Upper lobe of right lung (tissue), 1 donor: ENCODE measurements around the gene TRAF1. TPM values are rescaled to one million over a fixed set of nuclear protein-coding genes. Genes with fewer than 3 reads are reported as not detected.

Experiments
- ATAC-seq: fragments of 200-7000 bp; cut with Tn5 transposase; one replicate; pipeline ENCODE4 v1.9.1; 2020; ENCODE audit warnings: mild to moderate bottlenecking, moderate library complexity
- DNase-seq: peaks from one replicate; pipeline ENCODE4 v3.0.0-alpha.2; 2020
- H3K27ac ChIP-seq: fragments of 200-600 bp; one replicate; pipeline ENCODE4 v1.8.0; 2022
- H3K27me3 ChIP-seq: fragments of 200-600 bp; one replicate; pipeline ENCODE4 v1.8.0; 2022; ENCODE audit warnings: mild to moderate bottlenecking
- H3K36me3 ChIP-seq: fragments of 200-600 bp; one replicate; pipeline ENCODE4 v1.8.0; 2022
- H3K4me1 ChIP-seq: fragments of 200-600 bp; one replicate; pipeline ENCODE4 v1.8.0; 2022
- H3K4me3 ChIP-seq: fragments of 200-600 bp; one replicate; pipeline ENCODE4 v1.8.0; 2022; ENCODE audit warnings: mild to moderate bottlenecking
- H3K9me3 ChIP-seq: fragments of 200-600 bp; one replicate; pipeline ENCODE4 v1.8.0; 2022
- intact Hi-C: fragments of 100-400 bp; cut with DNase I; formaldehyde crosslinking; loops from one replicate; pipeline ENCODE4 v1.11.0; 2022
- total RNA-seq: library from RNA; stranded (reverse); fragmentation: NEBNext Ultra II Directional; extraction: Animal tissue kit (Norgen Biotek cat#: 25700); gene quantifications from one replicate; pipeline ENCODE4 v1.2.1, GENCODE V29; 2021
- TF ChIP-seq, protein P1 (sequence below): fragments of 200-600 bp; IDR thresholded peaks from one replicate; pipeline ENCODE4 v1.8.0; 2022; ENCODE audit warnings: antibody characterized with exemption
- donor health status: DM: no; HTN: yes; CAD: no; lungs with severe emphysema.

The TRAF1 gene
- total RNA-seq, 1 donor from 2014 or later = 6.0 TPM

DNA sequence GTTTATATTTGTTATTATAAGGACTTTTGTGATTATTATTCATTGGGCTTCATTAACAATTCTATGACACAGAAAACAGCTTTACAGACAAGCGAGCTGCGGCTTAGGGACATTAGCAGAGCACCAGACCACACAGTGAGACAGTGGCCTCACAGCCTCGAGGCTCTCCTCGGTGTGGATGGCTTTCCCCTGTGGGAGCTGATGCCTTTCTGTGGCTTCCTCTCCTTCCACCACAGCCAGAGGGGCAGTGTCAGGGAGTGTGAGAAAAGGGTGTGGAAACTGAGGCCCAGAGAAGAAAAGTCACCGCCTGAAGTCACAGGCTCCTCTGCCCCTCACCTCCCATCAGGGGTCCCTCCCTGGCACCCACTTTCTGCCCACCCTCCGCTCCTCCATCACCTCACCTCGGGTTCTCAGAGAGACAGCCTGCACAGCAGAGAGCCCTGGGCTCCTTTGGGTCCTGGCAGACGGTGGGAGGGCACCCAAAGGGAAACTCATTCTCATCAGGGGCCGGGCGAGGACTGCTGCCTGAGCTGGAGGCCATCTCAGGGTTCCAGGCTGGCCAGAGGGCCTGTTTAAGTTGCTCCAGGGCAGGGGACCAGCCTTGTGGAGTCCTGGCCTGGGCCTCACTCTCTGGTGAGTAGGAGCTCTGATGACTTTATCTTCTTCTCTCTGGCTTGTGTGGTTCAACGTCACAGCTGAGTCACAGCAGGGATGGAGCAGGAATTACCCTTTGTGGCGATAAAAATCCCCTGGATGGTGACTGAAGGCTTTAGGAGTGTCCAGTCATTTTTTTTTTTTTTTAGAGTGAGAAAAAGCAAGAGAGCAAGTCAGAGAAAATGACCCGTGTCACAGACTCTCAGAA is 830 bp downstream of the TRAF1 start:
- Histone ChIP-seq H3K36me3 (no peaks in the 10 kb centered on the region), H3K27ac (peak overlapping the region; percentile 65), H3K4me3 (peak overlapping the region; percentile 23), H3K9me3 (no peaks in the 10 kb centered on the region), H3K4me1 (peaks cover 24% of the 10 kb centered on the region), H3K27me3 (no peaks in the 10 kb centered on the region)
- DNase-seq (no peak), ATAC-seq (no peak)
- TF ChIP-seq, protein P1, sequence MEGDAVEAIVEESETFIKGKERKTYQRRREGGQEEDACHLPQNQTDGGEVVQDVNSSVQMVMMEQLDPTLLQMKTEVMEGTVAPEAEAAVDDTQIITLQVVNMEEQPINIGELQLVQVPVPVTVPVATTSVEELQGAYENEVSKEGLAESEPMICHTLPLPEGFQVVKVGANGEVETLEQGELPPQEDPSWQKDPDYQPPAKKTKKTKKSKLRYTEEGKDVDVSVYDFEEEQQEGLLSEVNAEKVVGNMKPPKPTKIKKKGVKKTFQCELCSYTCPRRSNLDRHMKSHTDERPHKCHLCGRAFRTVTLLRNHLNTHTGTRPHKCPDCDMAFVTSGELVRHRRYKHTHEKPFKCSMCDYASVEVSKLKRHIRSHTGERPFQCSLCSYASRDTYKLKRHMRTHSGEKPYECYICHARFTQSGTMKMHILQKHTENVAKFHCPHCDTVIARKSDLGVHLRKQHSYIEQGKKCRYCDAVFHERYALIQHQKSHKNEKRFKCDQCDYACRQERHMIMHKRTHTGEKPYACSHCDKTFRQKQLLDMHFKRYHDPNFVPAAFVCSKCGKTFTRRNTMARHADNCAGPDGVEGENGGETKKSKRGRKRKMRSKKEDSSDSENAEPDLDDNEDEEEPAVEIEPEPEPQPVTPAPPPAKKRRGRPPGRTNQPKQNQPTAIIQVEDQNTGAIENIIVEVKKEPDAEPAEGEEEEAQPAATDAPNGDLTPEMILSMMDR = no peak
- intact Hi-C loops = no loop called here

DNA sequence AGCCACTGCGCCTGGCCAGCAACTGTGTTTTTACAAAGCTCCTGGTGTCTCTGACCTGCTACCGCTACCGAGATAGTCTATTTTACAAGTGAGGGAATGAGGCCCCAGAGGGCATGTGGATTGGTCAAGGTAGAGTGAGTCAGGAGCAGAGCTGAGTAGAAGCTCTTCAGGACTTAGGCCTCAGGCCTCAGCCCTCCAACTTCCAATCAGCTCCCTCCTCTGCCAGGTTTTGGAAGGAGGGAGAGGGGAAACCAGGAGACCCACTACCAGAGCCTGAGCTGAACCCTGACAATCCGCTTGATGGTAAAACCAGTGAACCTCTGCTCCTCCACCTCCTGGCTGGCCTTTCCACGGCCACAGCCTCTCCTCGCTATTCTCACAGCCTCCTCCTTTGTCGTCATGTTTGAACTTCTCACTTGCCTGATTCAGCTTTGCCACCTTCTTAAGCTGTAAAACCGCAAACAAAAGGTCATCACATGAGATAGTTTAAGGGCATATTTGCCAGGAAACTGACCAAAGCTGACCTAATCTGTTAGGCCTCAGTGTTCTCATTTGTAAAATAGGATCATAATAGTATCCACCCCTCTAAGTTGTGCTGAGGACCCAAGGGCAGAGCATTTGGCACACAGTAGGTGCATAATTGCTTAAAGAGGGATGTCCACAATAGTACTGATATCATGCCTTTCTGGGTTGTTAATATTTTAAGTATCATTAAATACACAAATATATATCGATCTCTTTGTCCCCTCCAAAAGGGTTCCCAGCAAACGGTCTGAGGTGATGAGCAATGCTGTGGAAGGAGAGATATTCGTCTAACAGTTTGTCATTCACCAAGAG is 1.7 kb downstream of the TRAF1 start:
- intact Hi-C loops = no loop called here
- peak overlapping the region; percentile 65 for H3K27ac ChIP-seq
- H3K36me3 ChIP-seq = no peaks in the 10 kb centered on the region
- H3K4me3 ChIP-seq = peak overlapping the region; percentile 23
- H3K4me1 ChIP-seq = peaks cover 22% of the 10 kb centered on the region
- TF ChIP-seq, protein P1 = no peak
- no peaks in the 10 kb centered on the region for H3K9me3 ChIP-seq
- DNase-seq = no peak
- no peaks in the 10 kb centered on the region for H3K27me3 ChIP-seq
- no peak for ATAC-seq

DNA sequence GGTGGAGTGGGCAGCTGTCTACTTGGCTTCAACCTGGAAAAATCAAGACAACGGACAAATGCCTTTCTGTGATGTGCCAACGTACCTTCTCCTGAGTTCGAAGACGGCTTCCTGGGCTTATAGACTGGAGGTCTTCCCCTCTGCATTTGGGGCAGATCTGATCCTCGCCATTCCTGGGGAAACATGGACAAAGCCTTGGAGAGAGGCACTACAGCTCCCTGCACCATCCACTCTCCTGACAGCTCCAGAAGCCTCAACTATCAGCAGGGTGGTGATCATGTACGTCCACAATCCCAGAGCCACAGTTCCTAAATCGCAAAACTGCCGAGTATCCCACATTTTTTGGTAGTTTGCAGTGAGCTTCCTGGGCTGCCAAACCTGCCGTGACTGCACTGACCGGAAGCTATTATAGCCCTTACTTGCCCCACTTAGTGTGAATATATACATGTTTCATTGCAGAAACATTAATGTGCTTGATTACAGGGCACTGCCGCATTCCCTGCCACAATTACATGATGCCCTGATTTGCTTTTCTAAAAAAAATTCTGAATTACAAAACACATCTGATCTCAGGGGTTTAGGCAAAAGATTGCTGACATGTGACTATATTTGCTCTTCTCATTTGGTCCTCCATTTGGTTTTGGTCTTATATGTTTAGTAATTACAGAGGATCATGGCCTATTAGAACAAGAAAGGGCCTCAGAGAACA is 2.8 kb downstream of the TRAF1 start:
- Histone ChIP-seq H3K27me3 (no peaks in the 10 kb centered on the region), H3K27ac (no peak overlapping the region), H3K4me1 (peaks cover 26% of the 10 kb centered on the region), H3K36me3 (no peaks in the 10 kb centered on the region), H3K4me3 (no peak overlapping the region), H3K9me3 (no peaks in the 10 kb centered on the region)
- ATAC-seq = no peak
- TF ChIP-seq, protein P1 = no peak
- intact Hi-C loops = no loop called here
- no peak for DNase-seq

DNA sequence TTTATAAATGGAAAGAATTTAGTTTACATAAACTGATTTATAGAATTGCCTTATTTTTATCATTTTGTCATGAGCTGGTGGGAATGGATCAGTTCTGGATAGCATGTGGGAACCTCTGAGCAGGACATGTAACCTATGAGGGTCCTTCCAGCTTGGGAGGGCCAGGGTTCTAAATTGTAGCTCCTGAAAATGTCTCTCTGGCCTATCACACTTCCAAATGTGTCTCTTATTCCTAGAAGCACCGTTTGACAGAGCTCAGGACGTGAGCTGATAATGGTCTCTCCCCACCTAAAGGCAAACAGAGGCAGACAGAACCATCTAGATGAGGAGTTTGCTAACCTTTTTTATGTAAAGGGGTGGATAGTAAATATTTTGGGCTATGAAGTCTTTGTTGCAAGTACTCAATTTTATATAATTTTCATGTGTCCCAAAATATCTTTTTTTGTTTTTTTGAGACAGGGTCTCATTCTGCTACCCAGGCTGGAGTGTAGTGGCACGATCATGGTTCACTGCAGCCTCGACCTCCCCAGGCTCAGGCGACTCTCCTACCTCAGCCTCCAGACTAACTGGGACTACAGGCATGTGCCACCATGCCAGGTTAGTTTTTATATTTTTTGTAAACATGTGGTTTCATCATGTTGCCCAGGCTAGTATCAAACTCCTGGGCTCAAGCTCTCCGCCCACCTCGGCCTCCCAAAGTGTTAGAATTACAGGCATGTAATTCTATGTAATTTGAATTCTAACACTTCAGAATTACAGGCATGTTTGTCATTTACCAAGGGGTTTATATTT is 4.0 kb downstream of the TRAF1 start:
- intact Hi-C loops = no loop called here
- H3K27me3 ChIP-seq = no peaks in the 10 kb centered on the region
- H3K36me3 ChIP-seq = no peaks in the 10 kb centered on the region
- no peaks in the 10 kb centered on the region for H3K9me3 ChIP-seq
- TF ChIP-seq, protein P1 = no peak
- H3K4me3 ChIP-seq = no peak overlapping the region
- DNase-seq = no peak
- peaks cover 21% of the 10 kb centered on the region for H3K4me1 ChIP-seq
- H3K27ac ChIP-seq = peak overlapping the region; percentile 78
- ATAC-seq = no peak

DNA sequence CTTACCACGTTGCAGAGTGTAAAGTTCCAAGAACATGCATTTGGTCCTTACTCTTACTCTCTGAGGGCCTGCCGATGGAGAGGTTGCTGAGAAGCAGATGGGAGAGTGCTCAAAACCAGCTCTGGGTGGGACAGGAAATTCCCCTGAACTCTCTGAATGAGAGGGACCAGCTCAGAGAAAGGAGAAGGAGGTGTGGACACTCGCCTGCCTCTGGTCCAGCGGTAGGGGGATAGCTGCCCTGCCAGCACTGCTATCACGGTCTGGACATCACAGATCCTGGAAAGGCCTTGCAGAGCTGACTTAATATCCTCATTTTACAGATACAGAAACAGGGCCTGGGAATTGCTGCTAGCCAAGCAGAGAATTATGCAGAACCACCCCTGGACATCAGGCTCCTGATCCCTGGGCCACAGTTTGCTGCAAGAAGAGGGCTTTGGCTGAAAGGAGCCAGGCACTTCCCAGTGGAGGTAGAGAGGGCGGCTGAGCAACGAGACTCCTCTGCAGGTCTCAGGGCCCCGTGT is 4.9 kb downstream of the TRAF1 start:
- H3K4me1 ChIP-seq = peaks cover 24% of the 10 kb centered on the region
- H3K9me3 ChIP-seq = no peaks in the 10 kb centered on the region
- DNase-seq (no peak), ATAC-seq (no peak)
- H3K36me3 ChIP-seq = no peaks in the 10 kb centered on the region
- H3K4me3 ChIP-seq = no peak overlapping the region
- H3K27me3 ChIP-seq = no peaks in the 10 kb centered on the region
- TF ChIP-seq, protein P1 = no peak
- intact Hi-C loops = no loop called here
- peak overlapping the region; percentile 78 for H3K27ac ChIP-seq
